Right hindlimb (tissue), 1 donor: ENCODE results near the gene EPG5.
"Not testable (repeated sequence)": the region's sequence is repeated elsewhere in the genome, so short reads cannot be mapped to it uniquely, and the experiment has no call there.

Source experiments
- DNase-seq: peaks from one replicate; pipeline ENCODE4 v3.0.0-alpha.2; 2018

The EPG5 gene

GRCh38 chr18:45967007-45967706 is at the start of gene EPG5:
TSS of gene EPG5 (minus strand) at chr18:45967329. CDS start at chr18:45967239, 90 bp downstream.
- peak; percentile 96 for DNase-seq

- DNase-seq, result no peak
Measured at GRCh38 chr18:46013484-46014189, 46.5 kb upstream of the EPG5 start.

GRCh38 chr18:46010676-46011075 is 43.5 kb upstream of the EPG5 start:
- DNase-seq, result no peak

GRCh38 chr18:46010050-46010449 is 42.9 kb upstream of the EPG5 start:
- DNase-seq, result no peak

GRCh38 chr18:46009125-46009840 is 42.2 kb upstream of the EPG5 start:
- DNase-seq, result no peak

- no peak for DNase-seq
Measured at GRCh38 chr18:46008531-46008930, 41.4 kb upstream of the EPG5 start.

GRCh38 chr18:46007165-46007564 is 40.0 kb upstream of the EPG5 start:
- DNase-seq, result no peak

- DNase-seq, result no peak
Measured at GRCh38 chr18:46002934-46003333, 35.8 kb upstream of the EPG5 start.

GRCh38 chr18:46001892-46002291 is 34.8 kb upstream of the EPG5 start:
- no peak for DNase-seq

- no peak for DNase-seq
Measured at GRCh38 chr18:46001074-46001473, 33.9 kb upstream of the EPG5 start.

GRCh38 chr18:45999536-45999935 is 32.4 kb upstream of the EPG5 start:
- DNase-seq, result no peak

GRCh38 chr18:45998244-45998643 is 31.1 kb upstream of the EPG5 start:
- DNase-seq, result no peak

GRCh38 chr18:45997700-45998151 is 30.6 kb upstream of the EPG5 start:
- DNase-seq, result no peak

GRCh38 chr18:45995461-45995860 is 28.3 kb upstream of the EPG5 start:
- DNase-seq, result no peak

- no peak for DNase-seq
Measured at GRCh38 chr18:45993438-45993837, 26.3 kb upstream of the EPG5 start.

GRCh38 chr18:45992527-45992926 is 25.4 kb upstream of the EPG5 start:
- not testable (repeated sequence) for DNase-seq

- no peak for DNase-seq
Measured at GRCh38 chr18:45991788-45992187, 24.7 kb upstream of the EPG5 start.

- no peak for DNase-seq
Measured at GRCh38 chr18:45984546-45985235, 17.6 kb upstream of the EPG5 start.

GRCh38 chr18:45981821-45982220 is 14.7 kb upstream of the EPG5 start:
- DNase-seq, result no peak

- DNase-seq, result no peak
Measured at GRCh38 chr18:45980229-45980628, 13.1 kb upstream of the EPG5 start.

- no peak for DNase-seq
Measured at GRCh38 chr18:45978084-45978483, 11.0 kb upstream of the EPG5 start.

- no peak for DNase-seq
Measured at GRCh38 chr18:45976974-45977373, 9.8 kb upstream of the EPG5 start.

GRCh38 chr18:45976566-45976965 is 9.4 kb upstream of the EPG5 start:
- DNase-seq, result no peak
